ENCODE data around the gene NAPEPLD.
"Not testable (repeated sequence)": the region's sequence is repeated elsewhere in the genome, so short reads cannot be mapped to it uniquely, and the experiment has no call there.

Gene NAPEPLD

GRCh38 chr7:103148994-103149807, at the start of gene NAPEPLD:
TSS of gene NAPEPLD (minus strand) at chr7:103149099. CDS start at chr7:103128776, 20,323 bp downstream.
- peak within 1 kb of the TSS; percentile 69 for H3K4me3 ChIP-seq (ENCODE audit: low read depth, low read length)

- not testable (repeated sequence) for H3K4me3 ChIP-seq (ENCODE audit: low read depth, low read length)
These were observed 49.2 kb upstream of the NAPEPLD start for GRCh38 chr7:103198079-103198478.

GRCh38 chr7:103195364-103195763, 46.5 kb upstream of the NAPEPLD start:
- not testable (repeated sequence) for H3K4me3 ChIP-seq (ENCODE audit: low read depth, low read length)

GRCh38 chr7:103172415-103173146, 23.7 kb upstream of the NAPEPLD start:
- not testable (repeated sequence) for H3K4me3 ChIP-seq (ENCODE audit: low read depth, low read length)

GRCh38 chr7:103171695-103172414, 23.0 kb upstream of the NAPEPLD start:
- not testable (repeated sequence) for H3K4me3 ChIP-seq (ENCODE audit: low read depth, low read length)

GRCh38 chr7:103166921-103167544, 18.1 kb upstream of the NAPEPLD start:
- H3K4me3 ChIP-seq (ENCODE audit: low read depth, low read length) = not testable (repeated sequence)

- not testable (repeated sequence) for H3K4me3 ChIP-seq (ENCODE audit: low read depth, low read length)
These were observed 14.4 kb upstream of the NAPEPLD start for GRCh38 chr7:103163087-103163825.

- H3K4me3 ChIP-seq (ENCODE audit: low read depth, low read length) = not testable (repeated sequence)
These were observed 13.7 kb upstream of the NAPEPLD start for GRCh38 chr7:103162641-103163040.

GRCh38 chr7:103161998-103162616, 13.2 kb upstream of the NAPEPLD start:
- not testable (repeated sequence) for H3K4me3 ChIP-seq (ENCODE audit: low read depth, low read length)

GRCh38 chr7:103159072-103159471, 10.2 kb upstream of the NAPEPLD start:
- not testable (repeated sequence) for H3K4me3 ChIP-seq (ENCODE audit: low read depth, low read length)

- H3K4me3 ChIP-seq (ENCODE audit: low read depth, low read length) = not testable (repeated sequence)
These were observed 6.6 kb upstream of the NAPEPLD start for GRCh38 chr7:103155331-103156024.

- no peak overlapping the region for H3K4me3 ChIP-seq (ENCODE audit: low read depth, low read length)
These were observed 5.1 kb upstream of the NAPEPLD start for GRCh38 chr7:103154042-103154441.

GRCh38 chr7:103152744-103153617, 4.1 kb upstream of the NAPEPLD start:
- H3K4me3 ChIP-seq (ENCODE audit: low read depth, low read length) = not testable (repeated sequence)

- not testable (repeated sequence) for H3K4me3 ChIP-seq (ENCODE audit: low read depth, low read length)
These were observed 3.2 kb upstream of the NAPEPLD start for GRCh38 chr7:103151993-103152676.

GRCh38 chr7:103150192-103150591, 1.3 kb upstream of the NAPEPLD start:
- H3K4me3 ChIP-seq (ENCODE audit: low read depth, low read length) = no peak overlapping the region

GRCh38 chr7:103149808-103150180, 895 bp upstream of the NAPEPLD start:
- H3K4me3 ChIP-seq (ENCODE audit: low read depth, low read length) = no peak overlapping the region

- peak overlapping the region; percentile 69 for H3K4me3 ChIP-seq (ENCODE audit: low read depth, low read length)
These were observed 537 bp downstream of the NAPEPLD start for GRCh38 chr7:103148131-103148993.

All from iPS-11a (cell line).